Mucosa of descending colon (tissue), 3 donors: ENCODE measurements around the gene PLGRKT. TPM values are rescaled to one million over a fixed set of nuclear protein-coding genes. Genes with fewer than 3 reads are reported as not detected.

Source experiments
- ATAC-seq: fragments of 200-7000 bp; cut with Tn5 transposase; one replicate; pipeline ENCODE4 v1.9.1; 2020; ENCODE audit warnings: mild to moderate bottlenecking, moderate library complexity
- DNase-seq, 3 donors: peaks; one replicate each; pipeline ENCODE4 v3.0.0-alpha.2; 2020
- H3K36me3 ChIP-seq: fragments of 200-600 bp; one replicate; pipeline ENCODE4 v1.8.0; 2021; ENCODE audit warnings: low read depth, mild to moderate bottlenecking
- H3K4me1 ChIP-seq: fragments of 200-600 bp; one replicate; pipeline ENCODE4 v1.8.0; 2021; ENCODE audit warnings: low read depth, mild to moderate bottlenecking
- H3K4me3 ChIP-seq: fragments of 200-600 bp; one replicate; pipeline ENCODE4 v1.8.0; 2021; ENCODE audit warnings: mild to moderate bottlenecking
- H3K9me3 ChIP-seq: fragments of 200-600 bp; one replicate; pipeline ENCODE4 v1.8.0; 2021; ENCODE audit warnings: mild to moderate bottlenecking
- intact Hi-C, 2 donors: fragments of 100-400 bp; cut with DNase I in 1 of 2; cut with micrococcal nuclease in 1 of 2; formaldehyde crosslinking; loops; one replicate each; pipeline versions ENCODE4 v1.11.0 to v1.11.1; 2022; cut with DNase I, micrococcal nuclease
- total RNA-seq, 3 donors: library from RNA; stranded (reverse); fragmentation: NEBNext Ultra II Directional in 2 of 3; extraction: Animal tissue kit (Norgen Biotek cat#: 25700) in 2 of 3; gene quantifications; one replicate each; pipeline versions ENCODE4 v1.2.1 to v1.2.4, GENCODE V29; 2021 to 2023
- TF ChIP-seq, protein P1 (sequence below): fragments of 200-600 bp; IDR thresholded peaks from one replicate; pipeline ENCODE4 v1.8.0; 2022; ENCODE audit warnings: antibody characterized with exemption, mild to moderate bottlenecking
- donor health status: DM: no; HTN: no; CAD: no; lungs with moderate emphysema.
- donor health status: DM: no; HTN: no; CAD: no.
- donor health status: DM: no; HTN: yes; CAD: no.

The PLGRKT gene
- total RNA-seq, 3 donors from 2014 or later: 34.0 to 67.1 (median 53.0) TPM

DNA sequence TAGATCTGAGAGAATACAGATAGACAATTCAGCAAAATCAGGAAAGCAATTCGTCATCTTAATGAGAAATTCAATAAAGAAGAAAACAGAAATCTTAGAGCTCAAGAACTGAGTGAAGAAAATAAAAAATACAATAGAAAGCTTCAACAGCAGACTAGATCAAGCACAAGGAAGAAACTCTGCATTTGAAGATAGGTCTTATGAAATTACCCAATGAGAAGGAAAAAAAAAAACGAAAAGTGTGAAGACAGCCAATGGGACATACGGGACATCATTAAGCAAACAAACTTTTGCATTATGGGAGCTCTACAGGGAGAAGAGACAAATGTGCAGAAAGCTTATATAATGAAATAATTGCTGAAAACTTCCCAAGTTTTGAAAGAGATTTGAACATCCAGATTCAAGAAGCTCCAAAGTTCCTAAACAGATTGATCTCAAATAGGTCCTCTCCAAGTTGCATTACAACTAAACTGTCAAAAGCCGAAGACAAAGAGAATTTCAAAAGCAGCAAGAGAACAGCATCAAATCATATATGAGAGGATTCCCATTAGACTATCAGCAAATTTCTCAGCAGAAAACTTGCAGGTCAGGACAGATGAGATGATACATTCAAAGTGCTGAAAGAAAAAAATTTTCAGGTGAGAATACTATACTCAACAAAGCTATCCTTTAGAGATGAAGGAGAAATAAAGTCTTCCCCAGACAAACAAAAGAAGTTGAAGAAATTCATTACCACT is 122.4 kb downstream of the PLGRKT start:
- Histone ChIP-seq H3K36me3 (no peaks in the 10 kb centered on the region), H3K9me3 (peaks cover 21% of the 10 kb centered on the region), H3K4me3 (no peak overlapping the region), H3K4me1 (no peaks in the 10 kb centered on the region)
- ATAC-seq (no peak), DNase-seq (no peak)
- TF ChIP-seq, protein P1, sequence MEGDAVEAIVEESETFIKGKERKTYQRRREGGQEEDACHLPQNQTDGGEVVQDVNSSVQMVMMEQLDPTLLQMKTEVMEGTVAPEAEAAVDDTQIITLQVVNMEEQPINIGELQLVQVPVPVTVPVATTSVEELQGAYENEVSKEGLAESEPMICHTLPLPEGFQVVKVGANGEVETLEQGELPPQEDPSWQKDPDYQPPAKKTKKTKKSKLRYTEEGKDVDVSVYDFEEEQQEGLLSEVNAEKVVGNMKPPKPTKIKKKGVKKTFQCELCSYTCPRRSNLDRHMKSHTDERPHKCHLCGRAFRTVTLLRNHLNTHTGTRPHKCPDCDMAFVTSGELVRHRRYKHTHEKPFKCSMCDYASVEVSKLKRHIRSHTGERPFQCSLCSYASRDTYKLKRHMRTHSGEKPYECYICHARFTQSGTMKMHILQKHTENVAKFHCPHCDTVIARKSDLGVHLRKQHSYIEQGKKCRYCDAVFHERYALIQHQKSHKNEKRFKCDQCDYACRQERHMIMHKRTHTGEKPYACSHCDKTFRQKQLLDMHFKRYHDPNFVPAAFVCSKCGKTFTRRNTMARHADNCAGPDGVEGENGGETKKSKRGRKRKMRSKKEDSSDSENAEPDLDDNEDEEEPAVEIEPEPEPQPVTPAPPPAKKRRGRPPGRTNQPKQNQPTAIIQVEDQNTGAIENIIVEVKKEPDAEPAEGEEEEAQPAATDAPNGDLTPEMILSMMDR: no peak
- intact Hi-C loops: no loop called here

DNA sequence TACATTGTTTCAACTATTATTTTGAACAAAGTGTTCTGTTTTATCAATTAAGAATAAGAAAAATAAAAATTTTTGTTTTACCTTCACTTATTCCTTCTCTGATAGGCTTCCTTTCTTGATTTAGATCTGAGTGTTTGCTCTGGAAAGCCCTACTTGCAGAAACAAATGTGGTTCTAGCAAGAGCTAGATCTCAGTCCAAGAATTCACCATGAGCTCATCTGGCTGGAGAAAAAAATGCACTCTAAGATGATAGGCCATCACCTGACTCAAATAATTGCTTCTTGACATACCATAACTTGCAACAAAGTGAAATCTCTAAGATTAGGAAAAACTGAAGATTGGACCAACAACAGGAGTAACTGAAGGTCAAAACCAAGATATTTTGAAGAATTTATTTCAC is 126.9 kb downstream of the PLGRKT start:
- H3K4me1 ChIP-seq: no peaks in the 10 kb centered on the region
- no peak for DNase-seq
- H3K9me3 ChIP-seq: peaks cover 14% of the 10 kb centered on the region
- H3K36me3 ChIP-seq: no peaks in the 10 kb centered on the region
- intact Hi-C loops: no loop called here
- no peak overlapping the region for H3K4me3 ChIP-seq
- TF ChIP-seq, protein P1: no peak
- no peak for ATAC-seq

Other genes with a start within 250 kb of the PLGRKT start
- not detected for gene INSL4, start 206.5 kb downstream of the PLGRKT start, total RNA-seq
- under 1 TPM in 2 of 3 donors, not detected in 1; 0.32 to 0.58 TPM for gene RLN2, start 133.2 kb downstream of the PLGRKT start, total RNA-seq
- under 1 TPM in 1 of 3 donors, not detected in 2; 0.41 TPM for gene RLN1, start 98.0 kb downstream of the PLGRKT start, total RNA-seq
- 1 to 10 TPM; 2.6 to 5.4 (median 3.4) TPM for gene CD274, start 12.6 kb upstream of the PLGRKT start, total RNA-seq
- gene PDCD1LG2, start 72.6 kb upstream of the PLGRKT start, total RNA-seq: 1 to 10 TPM in 1 of 3 donors, under 1 TPM in 2; 0.20 to 1.2 (median 0.63) TPM
- gene RIC1, start 191.2 kb upstream of the PLGRKT start, total RNA-seq: 10 to 100 TPM; 15.8 to 22.4 (median 20.2) TPM